HG02763 (cell line): Measurements from ENCODE around the gene MYO9B.

Source experiments
- ATAC-seq: cut with Tn5 transposase; IDR thresholded peaks from one replicate; pipeline ENCODE4 v1.9.1; 2021; ENCODE audit warnings: mild to moderate bottlenecking, moderate library complexity; ENCODE audit not compliant: unreplicated experiment

The MYO9B gene

DNA sequence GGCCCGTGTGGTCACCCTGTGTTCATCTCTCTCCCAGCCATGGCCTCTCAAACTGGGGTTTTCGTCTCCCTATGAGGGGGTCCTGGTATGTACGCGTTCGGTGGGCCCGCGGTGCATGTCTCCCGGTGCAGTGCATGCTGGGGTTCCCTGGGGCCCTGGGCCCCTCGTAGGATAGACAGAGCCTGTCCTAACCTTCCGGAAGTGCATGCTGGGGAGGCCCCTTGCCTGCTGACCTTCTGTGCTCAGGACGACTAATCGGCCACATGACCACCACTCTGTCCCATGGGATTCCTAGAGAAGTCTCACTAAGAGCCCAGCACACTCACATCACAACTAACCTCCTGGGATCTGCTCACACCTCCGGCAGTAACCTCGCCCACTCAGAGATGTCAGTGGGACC is 134.7 kb downstream of the MYO9B start:
- ATAC-seq = no peak

DNA sequence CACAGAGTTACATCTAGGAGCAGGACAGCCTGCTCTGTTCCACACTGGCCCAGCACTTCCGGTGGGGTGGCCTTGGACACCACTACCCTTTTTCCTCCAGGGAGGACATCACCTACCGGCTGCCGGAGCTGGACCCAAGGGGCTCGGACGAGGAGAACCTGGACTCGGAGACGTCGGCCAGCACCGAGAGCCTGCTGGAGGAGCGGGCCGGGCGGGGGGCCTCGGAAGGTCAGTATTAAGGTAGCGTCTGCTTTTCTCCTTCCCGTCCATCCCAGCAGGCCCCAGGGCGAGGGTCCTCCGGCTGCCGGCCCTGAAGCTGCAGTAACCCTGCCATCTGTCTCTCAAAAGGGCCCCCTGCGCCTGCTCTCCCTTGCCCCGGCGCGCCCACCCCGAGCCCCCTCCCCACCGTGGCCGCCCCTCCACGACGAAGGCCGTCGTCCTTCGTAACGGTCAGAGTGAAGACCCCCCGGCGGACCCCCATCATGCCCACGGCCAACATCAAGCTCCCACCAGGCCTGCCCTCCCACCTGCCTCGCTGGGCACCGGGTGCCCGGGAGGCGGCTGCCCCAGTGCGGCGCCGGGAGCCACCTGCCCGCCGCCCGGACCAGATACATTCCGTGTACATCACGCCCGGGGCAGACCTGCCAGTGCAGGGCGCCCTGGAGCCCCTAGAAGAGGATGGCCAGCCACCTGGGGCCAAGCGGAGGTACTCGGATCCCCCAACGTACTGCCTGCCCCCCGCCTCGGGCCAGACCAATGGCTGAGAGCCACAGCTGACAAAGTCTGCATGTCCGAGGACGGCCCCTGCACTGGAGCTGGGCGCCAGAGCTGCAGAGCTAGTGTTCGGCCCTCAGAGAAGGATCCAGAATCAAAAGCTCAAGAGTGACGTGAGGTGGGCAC is 136.2 kb downstream of the MYO9B start:
- no peak for ATAC-seq

DNA sequence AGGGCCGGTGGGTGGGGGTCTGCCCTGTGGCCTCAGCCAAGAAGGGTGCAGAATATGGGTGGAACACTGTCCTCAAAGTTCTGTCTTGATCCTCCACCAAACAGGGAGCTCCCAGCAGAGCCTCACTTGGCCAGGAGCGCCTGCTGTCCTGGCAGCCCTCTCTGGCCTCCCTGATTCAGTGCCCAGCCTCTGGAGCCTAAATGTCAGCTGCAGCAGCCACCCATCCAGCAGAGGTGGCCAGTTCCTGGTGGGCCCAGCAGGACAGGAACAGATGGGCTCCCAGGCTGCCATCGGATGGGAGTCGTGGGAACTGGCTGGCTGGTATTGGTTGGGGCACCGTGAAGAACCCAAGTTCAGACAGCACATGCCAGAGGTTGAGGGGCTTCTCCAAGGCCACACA is 137.8 kb downstream of the MYO9B start:
- no peak for ATAC-seq

DNA sequence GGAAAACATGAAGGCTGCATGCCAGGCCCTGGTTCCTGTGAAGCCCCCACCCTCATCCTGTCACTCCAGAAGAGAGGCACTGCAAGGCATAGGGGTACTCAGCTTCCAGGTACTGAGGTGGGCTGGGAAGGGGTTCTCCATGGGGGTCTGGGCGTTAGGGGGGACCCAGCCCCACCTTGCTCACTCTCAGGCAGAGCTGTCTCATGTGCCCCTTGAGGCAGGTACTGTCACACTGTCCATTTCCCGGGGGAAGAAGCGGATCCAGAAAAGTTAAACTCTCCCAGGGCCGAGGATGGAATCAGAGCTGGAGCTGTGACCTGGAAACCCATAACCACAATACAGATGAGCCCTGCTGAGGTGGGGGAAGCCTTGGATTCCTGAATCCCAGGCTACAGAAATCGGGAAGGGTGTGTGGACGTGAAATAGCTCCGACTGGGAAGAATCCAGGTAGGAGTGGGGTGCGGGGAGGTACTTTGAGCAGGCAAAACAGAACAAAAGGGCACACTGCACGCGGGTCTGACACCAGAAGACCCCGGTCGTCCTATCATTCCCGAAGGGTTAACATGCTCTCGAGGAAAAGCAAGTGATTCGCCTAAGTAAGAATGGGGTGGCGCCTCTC is 139.0 kb downstream of the MYO9B start:
- ATAC-seq = no peak

DNA sequence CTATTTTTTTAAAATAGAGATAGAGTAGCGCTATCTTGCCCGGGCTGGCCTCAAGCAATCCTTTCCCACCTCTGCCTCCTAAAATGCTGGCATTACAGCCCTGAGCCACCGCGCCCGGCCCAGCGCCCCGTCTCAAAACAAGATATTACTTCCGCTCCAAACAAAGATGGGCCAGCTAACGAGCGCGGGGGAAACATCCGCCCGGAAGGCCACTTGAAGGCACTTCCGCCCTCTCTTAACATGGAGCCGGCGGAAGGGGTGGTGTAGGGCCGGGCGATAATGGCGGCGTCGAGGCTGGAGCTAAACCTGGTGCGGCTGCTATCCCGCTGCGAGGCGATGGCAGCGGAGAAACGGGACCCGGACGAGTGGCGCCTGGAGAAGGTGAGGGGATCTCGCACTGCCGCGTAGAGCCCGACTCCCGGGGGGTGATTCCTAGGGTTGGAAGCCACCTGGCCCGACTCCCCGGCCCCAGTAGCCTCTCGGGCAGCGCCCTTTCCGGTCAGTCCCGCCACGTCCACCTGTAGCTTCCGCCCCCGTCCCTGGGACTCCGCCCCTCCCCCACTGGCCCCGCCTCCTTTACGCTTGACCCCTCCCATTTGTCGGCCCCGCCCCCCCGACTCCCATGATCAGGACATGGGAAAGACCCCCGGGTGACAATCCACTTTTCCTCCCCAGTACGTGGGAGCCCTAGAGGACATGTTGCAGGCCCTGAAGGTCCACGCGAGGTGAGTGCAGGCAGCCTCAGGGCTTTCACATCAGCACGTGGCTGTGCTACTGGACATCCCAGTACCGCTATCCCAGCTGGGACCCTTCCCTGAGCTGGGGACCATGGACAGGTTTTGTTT is 139.8 kb downstream of the MYO9B start, which contains the start of gene USE1:
TSS of gene USE1 (plus strand) at position 231 of the 845 bp plus-strand sequence. CDS start at position 280, 49 bp downstream.
- peak; percentile 78 for ATAC-seq

DNA sequence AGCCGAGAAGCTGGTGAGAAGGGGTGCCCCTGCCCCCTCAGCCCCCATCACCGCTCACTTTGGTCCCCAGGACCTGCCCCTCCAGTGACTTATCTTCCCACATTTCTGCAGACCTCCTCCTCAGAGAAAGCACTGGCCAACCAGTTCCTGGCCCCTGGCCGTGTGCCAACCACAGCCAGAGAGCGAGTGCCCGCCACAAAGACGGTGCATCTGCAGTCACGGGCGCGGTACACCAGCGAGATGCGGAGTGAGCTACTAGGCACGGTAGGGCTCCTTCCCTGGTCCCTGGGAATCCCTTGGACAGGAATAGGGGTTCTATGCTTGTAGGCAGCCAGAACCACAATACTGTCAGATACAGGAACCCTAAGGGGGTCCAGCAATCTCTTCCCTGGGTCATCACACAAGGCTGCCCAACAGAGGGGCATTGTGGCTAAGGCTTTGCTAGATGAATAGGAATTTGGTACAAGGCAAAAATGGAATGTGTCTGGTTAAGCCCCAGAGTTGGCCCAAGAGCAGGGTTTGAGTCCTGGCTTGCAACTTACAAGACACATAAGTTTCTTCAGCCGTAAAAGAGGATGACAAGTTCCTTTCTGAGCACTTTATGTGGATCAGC is 140.6 kb downstream of the MYO9B start:
- ATAC-seq = no peak

DNA sequence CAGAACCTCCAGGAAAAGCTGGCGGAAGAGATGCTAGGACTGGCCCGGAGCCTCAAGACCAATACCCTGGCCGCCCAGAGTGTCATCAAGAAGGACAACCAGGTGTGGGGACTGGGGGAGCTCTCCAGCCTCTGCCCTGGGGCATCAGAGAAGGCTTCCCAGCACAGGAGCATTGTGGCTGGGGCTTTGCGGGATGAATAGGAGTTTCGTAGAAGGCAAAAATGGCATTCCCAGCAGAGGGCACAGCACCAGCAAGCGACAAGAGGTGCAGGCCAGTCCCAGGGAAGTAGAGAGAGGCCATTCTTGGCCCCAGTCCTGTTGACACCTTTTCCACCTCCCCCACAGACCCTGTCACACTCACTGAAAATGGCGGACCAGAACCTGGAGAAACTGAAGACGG is 143.7 kb downstream of the MYO9B start:
- ATAC-seq = no peak

DNA sequence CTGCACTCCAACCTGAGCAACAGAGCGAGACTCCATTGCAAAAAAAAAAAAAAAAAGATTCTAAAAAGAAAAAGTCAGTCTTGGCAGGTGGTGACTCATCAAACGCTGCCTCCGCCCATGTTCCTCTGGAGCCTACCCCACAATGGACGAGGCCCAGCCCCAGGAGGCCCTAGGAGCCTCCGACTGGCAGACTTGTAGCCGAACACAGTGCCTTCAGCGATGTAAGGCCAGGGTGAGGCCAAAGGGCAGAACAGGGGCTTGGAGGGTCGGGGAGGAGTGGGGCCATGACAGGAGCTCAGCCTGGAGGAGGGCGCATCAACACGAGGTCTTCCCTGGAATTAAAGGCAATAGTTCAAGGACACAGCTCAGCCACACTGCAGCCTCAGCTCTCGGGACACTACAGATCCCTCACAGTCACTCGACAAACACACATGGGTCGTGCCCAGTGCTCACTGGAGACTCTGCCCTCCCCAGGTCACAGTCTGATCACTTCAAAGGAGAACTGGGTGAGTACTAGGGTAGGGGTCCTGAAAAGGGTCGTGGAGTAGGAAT is 144.7 kb downstream of the MYO9B start:
- ATAC-seq = no peak

DNA sequence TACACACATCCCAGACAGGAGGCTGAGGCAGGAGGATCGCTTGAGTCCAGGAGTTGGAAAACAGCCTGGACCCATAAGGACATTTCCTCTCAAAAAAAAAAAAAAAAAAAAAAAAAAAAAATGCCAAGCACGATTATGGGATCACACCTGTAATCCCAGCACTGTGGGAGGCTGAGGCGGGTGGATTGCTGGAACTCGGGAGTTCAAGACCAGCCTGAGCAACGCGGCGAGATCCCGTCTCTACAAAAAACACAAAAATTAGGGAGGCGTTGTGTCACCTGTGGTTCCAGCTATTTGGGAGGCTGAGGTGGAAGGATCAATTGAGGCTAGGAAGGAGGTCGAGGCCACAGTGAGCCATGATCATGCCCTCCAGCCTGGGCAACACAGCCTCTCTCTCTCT is 149.5 kb downstream of the MYO9B start:
- no peak for ATAC-seq

DNA sequence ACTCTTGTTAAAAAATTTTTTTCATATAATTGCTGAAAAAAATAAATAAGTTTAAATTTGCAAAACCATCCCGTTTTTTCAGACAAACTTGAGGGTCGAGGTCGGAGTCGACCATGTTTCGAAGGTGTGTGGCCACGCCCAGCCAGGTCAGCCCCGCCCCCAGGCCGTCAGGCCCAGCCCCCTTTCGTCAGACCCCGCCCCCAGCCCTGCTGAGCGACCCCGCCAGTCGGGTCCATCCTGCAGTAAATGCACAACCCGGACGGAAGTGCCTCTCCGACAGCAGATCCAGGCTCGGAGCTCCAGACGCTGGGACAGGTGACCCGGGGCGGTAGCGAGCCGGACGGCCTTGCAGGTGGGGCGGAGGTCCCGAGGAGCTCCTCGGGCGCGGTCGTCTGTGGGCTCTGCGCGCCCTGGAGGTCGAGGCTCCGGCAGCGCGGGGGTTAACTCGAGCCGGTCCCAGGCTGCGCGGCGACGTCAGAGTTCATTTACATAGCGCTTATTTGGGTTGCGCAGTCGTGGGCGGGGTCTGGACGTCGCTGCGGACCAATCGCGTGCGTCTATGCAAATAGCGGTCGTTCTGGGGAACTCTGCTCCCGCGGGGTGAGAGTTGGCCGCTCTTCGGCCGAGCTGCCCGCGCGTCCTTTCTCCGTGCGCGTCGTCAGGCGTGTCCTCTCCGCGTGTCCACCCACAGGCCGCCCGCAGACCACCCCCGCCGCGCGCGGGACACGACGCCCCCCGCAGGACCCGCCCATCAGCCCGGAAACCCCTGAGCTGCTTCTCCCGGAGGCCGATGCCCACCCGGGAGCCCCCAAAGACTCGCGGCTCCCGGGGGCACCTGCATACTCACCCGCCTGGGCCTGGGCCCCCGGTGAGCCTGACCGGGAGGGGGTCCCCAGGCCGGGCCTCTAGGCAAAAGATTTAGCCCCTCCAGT is 150.7 kb downstream of the MYO9B start, which contains the start of gene OCEL1:
TSS of gene OCEL1 (plus strand) at position 225 of the 932 bp plus-strand sequence. CDS start at position 247, 22 bp downstream.
- ATAC-seq = peak; percentile 86

DNA sequence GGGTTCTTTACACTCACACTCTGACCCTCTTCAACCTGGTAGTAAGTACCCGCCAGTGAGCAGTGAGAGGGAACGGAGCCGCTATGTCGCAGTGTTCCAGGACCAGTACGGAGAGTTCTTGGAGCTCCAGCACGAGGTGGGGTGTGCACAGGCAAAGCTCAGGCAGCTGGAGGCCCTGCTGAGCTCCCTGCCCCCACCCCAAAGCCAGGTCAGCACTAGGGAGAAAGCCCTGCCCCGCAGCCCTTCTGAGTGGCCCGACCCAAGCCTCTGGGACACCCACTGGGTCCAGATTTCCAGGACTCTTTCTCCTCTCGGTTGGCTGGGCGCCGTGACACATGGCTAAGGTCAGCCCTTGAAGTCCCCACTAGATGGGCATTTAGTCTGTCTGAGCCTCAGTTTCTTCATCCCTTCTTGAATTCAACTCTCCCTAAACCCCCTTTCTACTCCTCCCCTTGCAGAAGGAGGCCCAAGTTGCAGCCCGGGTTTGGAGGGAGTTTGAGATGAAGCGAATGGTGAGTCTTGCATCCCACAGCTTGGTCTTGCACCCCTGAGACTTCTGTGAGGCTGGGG is 152.3 kb downstream of the MYO9B start:
- ATAC-seq = no peak

DNA sequence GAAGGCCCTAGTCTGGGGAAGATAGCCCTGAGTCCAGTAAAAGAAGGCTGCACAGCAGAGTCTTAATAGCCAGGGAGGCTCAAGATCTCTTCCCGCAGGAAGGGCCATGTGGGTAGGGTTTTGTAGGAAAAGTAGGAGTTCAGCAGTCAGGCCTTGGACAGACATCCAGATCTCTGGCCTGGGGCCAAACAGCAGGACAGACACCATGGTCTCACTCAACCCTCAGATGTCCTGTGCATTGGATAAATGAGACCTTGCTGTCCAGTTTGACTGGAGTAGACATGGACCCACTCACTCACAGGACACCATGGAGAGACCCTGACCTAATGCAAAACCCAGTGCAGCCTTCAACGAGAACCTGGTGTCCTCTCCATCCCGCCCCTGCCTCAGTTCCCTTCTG is 154.3 kb downstream of the MYO9B start:
- ATAC-seq = no peak

DNA sequence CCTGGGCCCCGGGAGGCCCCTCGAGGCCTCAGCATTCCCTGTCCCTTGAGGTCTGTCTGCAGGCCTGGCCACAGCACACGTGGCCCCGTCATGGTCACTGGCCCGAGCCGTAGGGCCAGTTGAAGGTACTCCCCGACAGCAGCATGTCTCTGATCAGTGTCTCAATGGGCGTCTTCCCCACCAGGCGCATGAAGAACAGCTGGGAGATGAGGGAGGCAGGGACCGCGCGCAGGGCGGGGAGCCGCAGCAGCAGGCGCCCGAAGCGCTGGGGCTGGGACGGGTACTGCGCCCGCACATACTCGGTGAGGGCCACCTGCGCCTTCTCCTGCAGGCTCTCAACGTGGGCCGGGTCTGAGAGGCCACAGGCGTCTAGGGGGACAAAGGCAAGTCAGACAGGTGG is 156.7 kb downstream of the MYO9B start:
- ATAC-seq = no peak

DNA sequence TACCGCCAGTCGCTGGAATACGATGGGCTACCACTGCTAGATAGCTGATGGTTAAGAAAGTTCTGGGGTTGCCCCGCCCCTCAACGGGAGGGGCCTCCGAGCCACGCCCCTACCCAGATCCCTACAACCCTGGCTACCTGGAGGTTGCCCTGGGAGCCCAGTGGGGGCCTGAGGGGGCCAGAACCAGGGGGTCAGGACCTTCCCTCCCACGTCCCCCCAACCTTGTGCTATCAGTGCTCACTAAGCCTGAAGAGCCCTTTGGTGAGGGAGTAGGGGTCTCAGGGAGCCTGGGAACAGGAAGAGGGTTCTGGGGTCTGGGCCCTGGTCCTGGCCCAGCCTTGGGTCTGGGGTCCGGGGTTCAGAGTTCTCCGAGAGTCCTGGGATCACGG is 159.3 kb downstream of the MYO9B start:
- peak; percentile 11 for ATAC-seq

DNA sequence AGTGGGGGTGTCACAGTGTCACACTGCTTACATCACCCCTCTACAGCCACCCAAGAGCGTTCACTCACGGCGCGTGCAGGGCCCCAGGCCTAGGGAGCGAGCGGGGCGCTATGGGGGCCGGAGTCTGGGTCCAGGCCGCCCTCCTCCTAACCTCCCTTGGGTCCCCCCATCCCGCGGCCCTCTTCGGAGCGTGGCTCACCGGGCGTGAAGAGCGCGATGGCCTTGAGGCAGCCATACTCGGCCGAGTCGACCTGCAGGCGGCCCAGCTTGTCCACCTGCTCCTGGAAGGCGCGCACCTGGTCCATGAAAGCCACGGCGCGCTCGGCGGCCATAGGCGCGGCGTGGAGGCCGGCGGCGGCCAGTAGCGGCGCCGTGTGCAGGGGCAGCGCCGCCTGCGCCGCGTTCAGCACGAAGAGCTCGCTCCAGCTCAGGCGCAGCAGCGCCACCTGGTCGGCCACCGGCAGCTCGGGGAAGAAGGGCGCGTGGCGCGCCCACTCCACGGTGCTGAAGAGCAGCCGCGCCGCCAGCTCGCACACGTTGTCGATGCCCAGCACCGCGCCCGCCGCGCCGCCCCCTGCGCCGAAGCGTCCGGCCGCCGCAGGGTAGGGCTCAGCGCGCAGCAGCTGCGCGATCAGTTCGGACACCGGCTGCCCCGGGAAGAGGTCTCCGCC is 159.9 kb downstream of the MYO9B start:
- peak; percentile 69 for ATAC-seq

DNA sequence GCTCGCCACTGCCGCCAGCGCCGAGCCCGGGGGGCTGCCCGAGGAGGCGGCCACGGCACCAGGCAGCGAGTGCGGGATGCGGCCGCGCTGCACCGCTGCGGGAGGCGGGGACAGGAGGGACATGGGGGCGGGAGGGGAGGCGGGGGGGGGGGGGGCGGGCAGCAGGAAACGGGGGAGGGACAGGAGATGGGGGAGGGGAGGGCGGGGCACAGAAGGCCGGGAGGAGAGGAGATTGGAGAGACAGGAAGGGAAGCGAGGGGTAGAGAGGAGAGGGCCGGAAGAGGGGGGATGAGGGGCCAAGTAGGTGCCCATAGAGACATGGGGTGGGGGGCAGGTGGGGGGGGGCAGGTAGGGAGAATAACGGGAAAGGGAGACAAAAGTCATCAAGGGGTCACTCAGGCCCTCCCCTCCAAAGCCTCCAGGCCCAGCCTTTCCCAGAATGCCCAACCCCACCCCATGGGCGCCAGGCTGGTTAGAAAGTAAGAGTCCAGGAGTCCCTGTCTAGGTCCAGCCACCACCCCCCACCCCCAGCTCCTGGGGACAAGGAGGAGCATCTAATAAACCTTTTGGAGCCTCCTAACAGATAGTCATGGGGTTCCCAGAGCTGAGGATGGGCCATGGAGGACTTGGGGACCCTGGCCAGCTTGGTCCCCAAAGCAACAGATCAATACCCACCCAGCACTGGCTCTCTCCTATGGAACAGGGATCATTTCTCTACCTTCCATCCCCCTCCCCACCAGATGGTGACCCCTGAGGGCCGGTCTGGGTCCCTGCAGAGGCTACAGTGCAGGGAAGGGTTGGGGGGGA is 160.6 kb downstream of the MYO9B start:
- ATAC-seq = no peak

DNA sequence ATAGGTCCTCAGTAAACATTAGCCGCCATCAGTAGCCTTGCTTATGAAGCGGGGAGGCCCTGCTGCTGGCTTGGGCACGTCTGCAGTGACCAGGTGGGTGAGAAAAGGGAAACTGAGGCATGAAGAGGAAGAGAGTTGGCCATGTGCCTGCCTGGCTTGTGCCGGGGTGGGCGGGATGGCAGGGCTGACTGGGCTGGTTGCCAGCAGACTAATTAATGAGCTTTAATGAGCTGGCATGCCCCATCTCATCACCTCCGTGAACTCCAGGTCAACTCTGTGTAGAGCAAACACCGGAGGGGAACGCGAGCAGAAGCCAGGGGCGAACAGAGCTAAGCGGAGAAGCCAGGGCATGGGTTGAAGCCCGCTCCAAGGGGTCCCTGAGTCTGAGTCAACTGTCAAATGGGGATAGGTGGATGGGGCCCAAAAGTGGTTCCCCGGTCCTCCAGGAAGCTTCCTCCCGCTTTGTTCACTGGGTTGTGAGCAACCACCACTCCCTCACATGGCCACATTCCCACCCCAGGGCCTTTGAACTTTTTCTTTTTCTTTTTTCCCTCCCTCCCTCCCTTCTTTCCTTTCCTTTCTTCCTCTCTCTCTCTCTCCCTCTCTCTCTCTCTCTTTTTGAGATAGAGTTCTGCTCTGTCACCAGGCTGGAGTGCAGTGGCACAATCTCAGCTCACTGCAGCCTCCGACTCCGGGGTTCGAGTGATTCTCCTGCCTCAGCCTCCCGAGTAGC is 161.4 kb downstream of the MYO9B start:
- ATAC-seq = no peak
